Fibroblast of mammary gland (primary cell): Measurements from ENCODE around the gene NECAB2.
"Not testable (repeated sequence)": the region's sequence is repeated elsewhere in the genome, so short reads cannot be mapped to it uniquely, and the experiment has no call there.

Experiments used
- DNase-seq: peaks from one replicate; pipeline ENCODE4 v3.0.0-alpha.2; 2010; ENCODE audit warnings: low read depth
- H3K4me3 ChIP-seq: 2 replicates; pipeline ENCODE4 v1.5.1; 2011; ENCODE audit warnings: low read depth, mild to moderate bottlenecking, low read length, moderate library complexity; ENCODE audit not compliant: control insufficient read depth
- CTCF ChIP-seq: conservative IDR thresholded peaks from 2 replicates; pipeline ENCODE4 v1.5.1; 2011; ENCODE audit warnings: low read depth, low read length, inconsistent platforms; ENCODE audit not compliant: control insufficient read depth, insufficient read depth

Gene NECAB2

GRCh38 chr16:83948914-83949723 is 18.9 kb upstream of the NECAB2 start:
- no peak for DNase-seq
- H3K4me3 ChIP-seq = no peak overlapping the region
- no peak for TF ChIP-seq CTCF

GRCh38 chr16:83949724-83950001 is 18.4 kb upstream of the NECAB2 start:
- H3K4me3 ChIP-seq = no peak overlapping the region
- no peak for DNase-seq
- no peak for TF ChIP-seq CTCF

DNA sequence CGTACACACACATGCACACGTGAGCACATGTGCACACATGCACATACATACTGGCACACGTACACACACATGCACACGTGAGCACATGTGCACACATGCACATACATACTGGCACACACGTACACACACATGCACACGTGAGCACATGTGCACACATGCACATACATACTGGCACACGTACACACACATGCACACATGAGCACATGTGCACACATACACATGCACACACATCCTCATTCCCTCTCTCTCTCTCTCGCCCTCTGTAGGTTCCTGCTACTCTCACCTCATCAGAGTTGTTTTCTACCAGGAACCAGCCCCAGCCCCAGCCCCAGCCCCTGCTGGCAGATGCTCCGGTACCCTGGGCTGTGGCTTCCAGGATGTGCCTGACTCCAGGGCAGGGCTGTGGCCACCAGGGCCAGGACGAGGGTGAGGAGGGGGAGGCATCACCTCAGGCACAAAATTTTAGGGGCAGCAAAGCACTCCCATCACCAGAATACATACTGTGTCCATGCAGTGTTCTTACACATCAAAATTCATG is 17.1 kb upstream of the NECAB2 start:
- not testable (repeated sequence) for H3K4me3 ChIP-seq, DNase-seq

DNA sequence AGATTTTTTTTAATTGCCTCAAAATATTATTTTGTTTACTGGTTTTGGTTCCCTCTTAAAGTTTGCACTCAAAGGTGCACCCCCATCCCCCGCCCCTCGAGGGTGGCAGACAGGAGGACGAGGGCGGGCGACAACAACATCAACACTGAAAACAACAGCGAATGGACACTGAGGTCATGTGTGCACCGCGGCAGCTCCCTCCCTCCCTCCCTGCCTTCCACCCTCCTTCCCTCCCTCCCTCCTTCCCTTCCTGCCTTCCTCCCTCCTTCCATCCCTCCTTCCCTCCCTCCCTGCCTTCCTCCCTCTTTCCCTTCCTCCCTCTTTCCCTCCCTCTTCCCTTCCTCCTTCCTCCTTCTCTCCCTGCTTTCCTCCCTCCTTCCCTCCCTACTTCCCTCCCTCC is 16.5 kb upstream of the NECAB2 start:
- no peak for DNase-seq
- H3K4me3 ChIP-seq = no peak overlapping the region
- no peak for TF ChIP-seq CTCF

GRCh38 chr16:83952587-83952939 is 15.5 kb upstream of the NECAB2 start:
- peak overlapping the region; percentile 73 for H3K4me3 ChIP-seq
- no peak for TF ChIP-seq CTCF
- DNase-seq = peak; percentile 65

DNA sequence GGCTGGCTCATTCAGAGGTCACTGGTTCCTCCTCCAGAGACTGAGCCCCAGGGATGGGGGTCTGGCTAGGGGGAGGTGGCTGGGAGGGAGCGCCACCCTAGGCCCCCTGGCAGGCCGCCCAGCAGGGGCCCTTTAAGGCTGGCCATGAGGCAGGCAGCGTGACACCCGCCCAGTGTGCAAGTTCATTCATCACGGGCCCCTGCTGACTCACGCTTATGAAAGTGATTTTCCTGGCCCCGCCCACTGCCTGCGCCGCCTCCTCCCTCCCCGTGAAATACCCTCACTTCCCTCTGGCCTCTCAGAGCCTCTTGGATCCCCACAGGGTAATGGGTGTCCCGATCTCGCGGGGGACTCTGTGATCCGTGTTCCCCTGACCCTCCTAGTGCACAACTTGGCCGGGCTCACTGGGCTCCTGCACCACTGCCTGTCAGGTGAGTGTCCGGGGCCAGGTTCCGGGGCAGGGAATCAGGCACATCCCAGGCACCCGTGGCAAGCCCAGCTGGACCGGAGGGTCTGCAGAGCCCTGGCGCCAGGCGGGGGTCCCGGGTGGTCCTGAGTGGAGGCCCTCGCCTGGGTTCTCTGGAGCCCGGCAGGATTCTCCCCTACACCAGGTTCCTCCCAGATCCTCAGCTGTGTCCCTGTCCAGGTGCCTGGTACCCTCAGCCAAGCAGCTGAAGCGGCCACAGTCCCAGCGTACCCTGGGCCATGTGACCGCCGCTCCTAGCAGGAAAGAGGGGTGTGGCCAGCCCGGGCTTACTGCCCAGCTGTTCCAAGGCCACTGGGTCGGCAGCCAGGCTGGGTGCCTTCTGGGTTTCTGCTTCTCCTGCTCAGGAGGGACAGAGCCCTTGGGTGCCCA is 14.9 kb upstream of the NECAB2 start, which contains the start of gene OSGIN1:
Gene OSGIN1, plus strand, starts transcription at position 301 of the 856 bp plus-strand sequence. CDS start 4,432 bp downstream, outside the sequence.
- TF ChIP-seq CTCF = no peak
- H3K4me3 ChIP-seq = peak within 1 kb of the TSS; percentile 73
- peak; percentile 92 for DNase-seq
